Measurements from ENCODE around the gene CCL1. TPM values are rescaled to one million over a fixed set of nuclear protein-coding genes. Genes with fewer than 3 reads are reported as not detected.

The CCL1 gene
- total RNA-seq, 1 experiment from 2014 or later, result not detected

GRCh38 chr17:34399725-34400124, 36.7 kb upstream of the CCL1 start:
- Histone ChIP-seq H4K5ac (ENCODE audit: insufficient read length, low read depth, low read length) (no peak overlapping the region), H2BK5ac (ENCODE audit: insufficient read length, low read length) (no peak overlapping the region), H4K20me1 (ENCODE audit: control insufficient read depth, insufficient read depth, insufficient read length) (no peaks in the 10 kb centered on the region), H3K4me2 (ENCODE audit: insufficient read depth, insufficient read length, low read length) (no peak overlapping the region), H3K79me1 (ENCODE audit: insufficient read depth, low read depth, low read length, poor library complexity, severe bottlenecking) (no peaks in the 10 kb centered on the region), H3T11ph (ENCODE audit: low read length) (no peak overlapping the region), H3K23me2 (ENCODE audit: insufficient read length, low read depth, low read length, poor library complexity, severe bottlenecking) (no peaks in the 10 kb centered on the region), H3K27ac (ENCODE audit: insufficient read length, low read depth, low read length) (no peak overlapping the region), H2BK20ac (ENCODE audit: low read depth, low read length, poor library complexity, severe bottlenecking) (no peak overlapping the region), H2BK120ac (ENCODE audit: low read depth, low read length, poor library complexity, severe bottlenecking) (no peak overlapping the region), H3K18ac (ENCODE audit: insufficient read length, low read depth, low read length) (no peak overlapping the region), H3K4ac (ENCODE audit: low read depth, low read length) (no peak overlapping the region), H4K8ac (replicated peaks; ENCODE audit: insufficient read length, low read depth, low read length) (no peak overlapping the region), H3K23ac (ENCODE audit: insufficient read length, low read depth, low read length) (no peak overlapping the region), H3K56ac (ENCODE audit: insufficient read length, low read depth, low read length) (no peak overlapping the region), H3K9me3 (ENCODE audit: control insufficient read depth, low read depth, low read length) (no peaks in the 10 kb centered on the region), H2AK5ac (ENCODE audit: insufficient read length, low read length) (no peak overlapping the region), H2AFZ (ENCODE audit: low read length) (no peak overlapping the region), H3K79me2 (ENCODE audit: insufficient read depth, low read length) (no peaks in the 10 kb centered on the region), H3K9ac (ENCODE audit: extremely low read depth, insufficient read length, low read length) (no peak overlapping the region), H3K14ac (ENCODE audit: insufficient read depth, low read length) (no peak overlapping the region), H3K27me3 (ENCODE audit: insufficient read depth, low read length) (no peaks in the 10 kb centered on the region), H3K4me1 (ENCODE audit: insufficient read depth, low read length) (no peaks in the 10 kb centered on the region), H2BK15ac (ENCODE audit: low read depth, low read length) (no peak overlapping the region), H2BK12ac (ENCODE audit: insufficient read length, low read depth, low read length) (no peak overlapping the region), H4K91ac (ENCODE audit: insufficient read length, low read depth, low read length) (no peak overlapping the region)
- Mint-ChIP-seq H3K9me3 (no peaks in the 10 kb centered on the region; a peak in 1 of 5 replicates), H3K27me3 (ENCODE audit: low read depth) (peaks cover 11% of the 10 kb centered on the region), H3K4me3 (no peak overlapping the region), H3K4me1 (peaks cover 31 to 35% of the 10 kb centered on the region in 2 experiments), H3K36me3 (ENCODE audit: insufficient read depth in 1 of 3, low read depth in 3 of 3) (no peaks in the 10 kb centered on the region), H3K27ac (no peak overlapping the region)
- no peak for TF ChIP-seq CTCF (conservative IDR thresholded peaks at IDR 0.05)
- WGBS (ENCODE audit: extremely low coverage, insufficient read length, low lambda C conversion rate), result no CpG with 5 or more reads among the region's 1 CpG
- no peak for DNase-seq

Data from H9 (cell line).